HG03432 (cell line): ENCODE results near the gene PPFIA3.
A peak's percentile ranks its signal among the peaks of the same experiment; 100 is the strongest.
"Not testable (repeated sequence)": the region's sequence is repeated elsewhere in the genome, so short reads cannot be mapped to it uniquely, and the experiment has no call there.

Experiments
- ATAC-seq: cut with Tn5 transposase; IDR thresholded peaks from one replicate; pipeline ENCODE4 v1.9.1; 2021; ENCODE audit warnings: mild to moderate bottlenecking, moderate library complexity; ENCODE audit not compliant: unreplicated experiment

Gene PPFIA3

DNA sequence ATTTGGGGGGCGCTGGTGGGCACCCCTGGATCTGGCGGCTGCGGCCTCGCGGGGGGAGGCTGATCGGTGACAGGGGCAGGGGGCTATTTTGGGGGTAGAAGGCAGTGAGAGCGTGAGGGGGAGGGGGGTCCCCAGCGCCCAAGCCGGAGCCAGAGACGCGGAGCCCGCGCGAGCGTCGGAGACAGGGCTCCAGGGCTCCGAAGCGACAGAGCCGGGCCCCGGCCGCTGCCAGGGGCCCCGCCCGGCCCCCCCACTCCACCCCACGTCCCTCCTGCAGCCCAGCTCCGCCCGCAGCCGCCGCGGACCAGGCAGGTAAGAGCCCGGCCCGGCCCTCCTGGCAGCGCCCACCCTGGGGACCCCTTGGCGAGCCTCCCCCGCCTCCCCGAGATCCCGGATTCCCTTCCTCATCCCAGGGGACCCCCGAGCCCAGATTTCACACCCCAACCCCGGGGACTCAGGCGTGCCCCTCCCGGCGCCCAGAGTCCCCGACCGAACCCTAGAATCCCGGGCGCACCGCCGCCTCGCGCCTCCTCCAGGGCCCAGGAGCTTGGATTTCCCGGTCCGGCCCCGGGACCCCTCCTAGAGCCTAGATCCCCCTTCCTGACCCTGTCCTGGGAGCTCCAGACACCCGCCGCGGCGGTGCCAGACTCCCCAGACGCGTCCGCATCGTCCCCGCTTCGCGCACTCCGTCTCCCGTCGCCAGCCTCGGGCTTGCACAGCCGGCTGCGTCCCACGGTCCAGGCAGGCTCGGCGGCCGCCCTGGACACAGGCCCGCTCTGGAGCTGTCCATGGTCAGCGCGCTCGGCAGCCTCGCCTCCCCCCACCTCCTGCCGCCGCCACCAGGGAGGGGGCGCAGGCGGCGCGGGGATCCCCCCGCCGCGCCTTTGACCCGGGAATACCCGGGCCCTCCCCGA is at the start of gene PPFIA3:
TSS of gene PPFIA3 (plus strand) at position 134 of the 914 bp plus-strand sequence. CDS start 8,330 bp downstream, outside the sequence.
- ATAC-seq, result no peak

DNA sequence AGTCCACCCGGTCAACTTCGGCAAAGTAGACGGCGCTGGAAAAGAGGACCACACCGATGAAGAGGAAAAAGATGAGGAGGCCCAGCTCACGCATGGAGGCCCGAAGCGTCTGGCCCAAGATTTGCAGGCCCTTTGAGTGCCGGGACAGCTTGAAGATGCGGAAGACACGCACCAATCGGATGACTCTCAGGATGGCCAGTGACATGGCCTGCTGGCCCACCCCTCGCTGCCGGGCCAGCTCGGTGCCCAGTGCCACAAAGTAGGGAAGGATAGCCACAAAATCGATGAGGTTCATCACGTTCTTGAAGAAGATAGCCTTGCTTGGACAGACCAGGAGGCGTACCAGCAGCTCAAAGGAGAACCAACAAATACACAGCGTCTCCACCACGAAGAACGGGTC is 48.9 kb upstream of the PPFIA3 start:
- no peak for ATAC-seq

DNA sequence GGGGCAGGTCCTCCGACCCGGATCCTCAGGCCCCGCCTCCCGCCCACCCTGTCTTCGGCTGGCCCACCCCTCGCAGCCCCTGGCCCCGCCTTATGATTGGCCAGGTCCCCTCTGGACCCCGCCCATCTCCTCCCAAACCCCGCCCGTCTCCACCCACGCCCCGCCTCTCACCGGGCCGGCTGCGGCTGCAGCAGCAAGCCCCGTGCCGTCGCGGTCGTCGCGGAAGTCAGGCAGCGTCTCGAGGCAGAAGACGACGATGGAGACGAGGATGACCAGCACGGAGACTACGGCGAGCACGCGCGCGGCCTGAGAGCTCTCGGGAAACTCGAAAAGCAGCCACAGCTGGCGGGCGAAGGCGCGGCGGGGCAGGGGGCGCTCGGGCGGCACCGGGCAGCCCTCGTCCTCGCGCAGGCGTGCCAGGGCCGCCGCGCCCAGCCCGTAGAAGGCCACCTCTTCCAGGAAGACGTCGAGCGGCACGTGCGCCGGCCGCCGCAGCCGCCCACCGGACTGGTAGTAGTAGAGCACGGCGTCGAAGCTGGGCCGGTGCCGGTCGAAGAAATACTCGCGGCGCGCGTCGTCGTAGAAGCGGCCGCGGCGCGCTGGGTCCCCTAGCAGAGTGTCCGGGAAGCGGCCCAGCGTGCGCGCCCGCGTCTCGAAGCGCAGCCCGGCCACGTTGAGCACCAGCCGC is 47.3 kb upstream of the PPFIA3 start:
- no peak for ATAC-seq

DNA sequence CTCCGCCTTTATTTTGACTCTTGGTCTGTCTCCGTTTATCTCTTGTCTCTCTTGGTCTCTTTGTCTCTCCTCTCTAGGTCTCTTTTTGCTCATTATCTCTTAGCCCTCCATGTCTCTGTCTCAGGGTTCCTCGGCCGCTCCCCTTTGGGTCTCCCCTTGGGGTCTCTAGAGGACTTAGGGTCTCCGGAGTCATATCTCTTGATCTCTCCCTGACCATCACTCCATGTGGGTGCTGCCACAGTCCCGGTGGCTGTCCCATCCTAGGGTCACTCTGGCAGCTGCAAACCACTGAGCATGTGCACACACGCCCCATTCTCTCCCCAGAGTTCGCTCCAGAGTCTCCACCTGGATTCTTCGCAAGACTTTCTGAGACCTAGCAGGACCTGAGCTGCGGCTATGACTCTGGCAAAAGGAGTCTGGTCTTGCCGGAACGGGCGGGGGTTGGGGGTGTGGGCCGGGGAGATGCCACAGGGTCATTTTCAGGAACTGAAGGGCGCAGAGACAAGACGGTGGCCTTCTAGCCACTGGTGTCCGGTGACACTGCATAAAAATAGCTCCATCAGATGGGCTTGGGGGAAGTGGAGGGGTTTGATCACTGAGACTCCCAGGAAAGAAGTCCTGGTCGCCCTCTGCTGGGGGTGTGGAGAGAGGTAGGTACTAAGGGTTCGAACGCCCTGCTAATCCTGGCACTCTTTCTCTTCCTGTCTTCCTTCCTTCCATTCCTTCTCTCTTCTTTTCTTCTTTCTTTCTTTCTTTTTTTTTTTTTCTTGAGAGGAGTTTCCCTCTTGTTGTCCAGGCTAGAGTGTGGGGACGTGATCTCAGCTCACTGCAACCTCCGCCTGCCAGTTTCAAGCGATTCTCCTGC is 45.6 kb upstream of the PPFIA3 start:
- ATAC-seq, result no peak

DNA sequence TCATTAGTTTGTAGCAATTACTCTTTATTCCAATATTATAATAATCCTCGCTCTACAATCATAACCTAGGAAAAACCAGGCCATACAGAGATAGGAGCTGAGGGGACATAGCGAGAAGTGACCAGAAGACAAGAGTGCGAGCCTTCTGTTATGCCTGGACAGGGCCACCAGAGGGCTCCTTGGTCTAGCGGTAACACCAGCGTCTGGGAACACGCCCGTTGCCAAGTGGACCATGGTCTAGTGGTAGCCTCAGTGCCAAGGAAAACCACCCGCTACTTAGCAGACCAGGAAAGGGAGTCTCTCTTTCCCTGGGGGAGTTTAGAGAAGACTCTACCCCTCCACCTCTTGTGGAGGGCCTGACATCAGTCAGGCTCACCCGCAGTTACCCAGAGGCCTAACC is 44.5 kb upstream of the PPFIA3 start:
- ATAC-seq, result not testable (repeated sequence)

DNA sequence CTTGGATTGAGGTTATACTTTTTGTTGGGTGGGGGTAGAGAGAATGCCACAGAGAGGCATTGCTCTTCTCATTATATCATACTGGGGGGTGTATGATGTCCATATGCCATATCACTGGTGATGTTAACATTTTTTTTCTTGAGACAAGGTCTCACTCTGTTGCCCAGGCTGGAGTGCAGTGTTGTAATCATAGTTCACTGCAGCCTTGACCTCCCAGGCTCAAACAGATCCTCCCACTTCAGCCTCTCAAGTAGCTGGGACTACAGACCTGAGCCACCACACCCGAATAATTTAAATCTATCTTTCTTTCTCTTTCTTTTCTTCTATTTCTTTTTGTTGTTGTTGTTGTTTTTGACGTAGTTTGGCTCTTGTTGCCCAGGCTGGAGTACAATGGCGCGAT is 39.0 kb upstream of the PPFIA3 start:
- no peak for ATAC-seq

DNA sequence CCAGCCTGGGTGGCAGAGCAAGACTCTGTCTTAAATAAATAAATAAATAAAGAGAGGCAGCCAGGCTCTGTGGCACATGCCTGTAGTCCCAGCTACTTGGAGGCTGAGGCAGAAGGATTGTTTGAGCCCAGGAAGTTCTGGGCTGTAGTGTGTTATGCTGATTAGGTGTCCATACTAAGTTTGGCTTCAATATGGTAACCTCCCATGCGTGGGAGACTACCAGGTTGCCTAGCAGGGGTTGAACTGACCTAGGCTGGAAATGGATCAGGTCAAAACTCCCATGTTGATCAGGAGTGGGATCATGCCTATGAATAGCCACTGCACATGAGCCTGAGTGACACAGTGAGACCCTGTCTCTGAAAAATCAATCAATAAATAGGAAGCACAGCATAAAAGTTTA is 38.1 kb upstream of the PPFIA3 start:
- ATAC-seq, result no peak

DNA sequence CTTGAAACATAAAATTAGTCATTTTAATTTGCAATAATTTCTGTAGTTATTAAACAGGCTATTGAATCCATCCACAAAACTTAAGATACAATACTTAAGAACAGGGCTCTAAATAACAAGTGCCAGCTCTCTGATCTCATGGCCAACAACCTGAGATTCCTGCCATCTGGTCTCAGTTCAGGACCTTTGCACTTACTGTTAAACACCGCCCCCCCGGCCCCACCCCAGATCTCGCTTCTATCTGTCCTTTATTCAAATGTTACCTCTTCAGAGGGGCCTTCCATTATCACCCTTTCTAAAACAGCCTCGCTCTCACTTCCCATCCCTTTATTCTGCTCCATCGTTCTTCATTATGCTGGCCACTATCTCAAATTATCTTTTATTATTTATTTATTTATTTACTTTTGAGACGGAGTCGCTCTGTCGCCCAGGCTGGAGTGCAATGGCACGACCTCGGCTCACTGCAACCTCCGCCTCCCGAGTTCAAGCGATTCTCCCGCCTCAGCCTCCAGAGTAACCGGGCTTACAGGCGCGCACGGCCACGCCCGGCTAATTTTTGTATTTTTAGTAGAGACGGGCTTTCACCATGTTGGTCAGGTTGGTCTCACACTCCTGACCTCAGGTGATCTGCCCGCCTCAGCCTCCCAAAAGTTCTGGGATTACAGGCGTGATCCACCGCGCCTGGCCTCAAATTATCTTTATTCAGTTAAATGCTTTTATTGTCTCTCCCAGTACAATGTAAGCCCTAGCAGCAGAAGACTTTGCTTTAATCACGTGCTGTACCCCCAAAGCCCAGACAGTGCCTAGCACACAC is 34.9 kb upstream of the PPFIA3 start:
- no peak for ATAC-seq

DNA sequence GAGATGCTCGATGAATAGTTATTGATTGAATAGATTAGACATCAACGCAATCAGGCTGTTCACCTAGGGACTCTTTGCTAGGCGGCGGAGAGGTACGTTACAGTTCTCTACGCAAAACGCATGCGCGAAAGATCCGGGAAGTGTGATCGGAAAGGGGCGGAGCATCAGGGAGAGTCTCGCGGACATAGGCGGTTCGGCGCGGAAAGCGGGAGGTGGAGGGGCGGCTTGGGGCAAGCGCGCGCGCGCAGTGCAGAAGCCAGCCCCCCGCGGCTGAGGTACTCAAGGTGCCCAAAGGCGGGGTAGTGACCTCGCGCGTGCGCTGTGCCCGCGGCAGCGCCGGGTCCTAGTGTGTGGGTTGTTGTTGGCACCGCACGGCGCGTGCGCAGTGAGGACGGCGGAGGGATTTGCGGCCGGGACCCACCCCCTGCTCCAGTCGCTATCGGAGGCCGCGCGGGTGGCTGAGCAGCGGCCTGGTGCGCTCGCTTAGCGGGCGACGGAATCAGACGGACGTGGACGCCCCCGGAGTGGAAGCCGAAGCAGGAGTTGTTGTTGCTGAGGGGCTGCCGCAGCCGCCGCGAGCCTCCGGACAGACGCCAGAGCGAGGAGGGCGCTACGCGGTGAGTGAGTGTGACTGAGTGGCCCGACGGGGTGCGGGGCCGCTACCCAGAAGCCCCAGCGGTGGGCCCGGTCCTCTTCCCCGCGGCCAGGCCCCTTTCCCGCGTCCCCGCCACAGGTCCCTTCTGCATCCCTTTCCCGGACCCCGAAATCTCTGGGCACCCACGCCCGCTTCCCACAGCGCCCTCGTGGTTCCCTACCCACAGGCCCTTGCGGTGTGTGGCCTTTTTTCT is 34.1 kb upstream of the PPFIA3 start, which contains the start of gene SNRNP70:
TSS of gene SNRNP70 (plus strand) at position 432 of the 848 bp plus-strand sequence. CDS start 964 bp downstream, outside the sequence.
- peak; percentile 85 for ATAC-seq

DNA sequence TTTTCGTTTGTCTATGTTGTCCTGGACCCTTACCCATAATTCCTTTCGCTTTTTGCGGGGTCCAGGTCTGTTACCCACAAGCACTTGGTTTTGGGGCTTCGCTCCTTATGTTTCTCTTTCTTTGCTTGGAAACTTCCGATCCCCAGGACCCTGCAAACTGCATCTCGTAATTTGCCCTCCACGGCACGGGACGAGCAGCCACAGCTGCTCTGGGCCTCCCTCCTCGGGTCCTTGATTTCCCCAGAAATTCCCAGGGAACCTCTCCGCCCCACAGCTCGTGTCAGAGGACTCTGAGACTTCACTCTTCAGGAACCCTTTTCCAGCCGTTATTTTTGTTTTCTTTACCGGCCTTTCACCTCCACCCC is 33.5 kb upstream of the PPFIA3 start:
- no peak for ATAC-seq

DNA sequence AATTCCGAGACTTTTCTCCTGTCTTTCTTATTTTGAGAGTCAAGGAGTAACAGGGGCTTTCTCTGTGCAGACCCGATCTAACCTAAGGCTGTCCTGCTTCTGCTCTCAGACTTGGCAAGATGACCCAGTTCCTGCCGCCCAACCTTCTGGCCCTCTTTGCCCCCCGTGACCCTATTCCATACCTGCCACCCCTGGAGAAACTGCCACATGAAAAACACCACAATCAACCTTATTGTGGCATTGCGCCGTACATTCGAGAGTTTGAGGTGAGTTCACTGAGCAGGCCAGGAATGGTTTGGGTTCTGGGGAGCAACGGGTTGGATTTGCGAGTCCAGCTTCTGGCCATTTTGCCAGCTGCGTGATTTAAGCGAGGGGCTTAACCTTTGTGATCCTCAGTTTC is 33.0 kb upstream of the PPFIA3 start:
- ATAC-seq, result no peak

DNA sequence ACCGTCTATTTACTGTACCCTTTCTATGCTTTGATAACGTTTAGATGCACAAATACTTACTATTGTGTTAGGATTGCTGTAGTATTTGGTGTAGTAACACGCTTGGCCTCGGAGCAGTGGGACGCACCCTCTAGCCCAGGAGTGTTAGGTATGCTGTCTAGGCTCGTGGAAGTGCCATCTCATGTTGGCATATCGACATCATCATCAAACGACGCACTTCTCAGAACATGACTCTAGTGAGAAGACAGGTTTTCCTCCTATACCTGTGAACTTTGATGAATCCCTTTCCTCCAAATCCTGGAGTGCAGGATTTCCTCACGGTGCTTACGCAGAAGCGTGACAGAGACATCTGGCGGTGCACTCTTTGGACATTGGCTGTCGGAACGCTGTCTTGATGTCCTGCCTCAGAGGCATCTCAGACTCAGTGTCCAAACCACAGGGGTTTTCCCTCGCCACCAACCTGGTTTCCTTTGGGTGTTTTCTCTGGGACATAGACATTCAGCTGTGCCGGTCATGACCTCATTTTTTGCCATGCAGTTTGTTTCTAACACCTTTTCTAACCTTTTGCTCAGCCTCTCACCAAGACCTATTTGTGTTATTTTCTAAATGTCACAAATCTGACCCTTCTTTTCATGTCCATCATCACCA is 27.8 kb upstream of the PPFIA3 start:
- no peak for ATAC-seq

DNA sequence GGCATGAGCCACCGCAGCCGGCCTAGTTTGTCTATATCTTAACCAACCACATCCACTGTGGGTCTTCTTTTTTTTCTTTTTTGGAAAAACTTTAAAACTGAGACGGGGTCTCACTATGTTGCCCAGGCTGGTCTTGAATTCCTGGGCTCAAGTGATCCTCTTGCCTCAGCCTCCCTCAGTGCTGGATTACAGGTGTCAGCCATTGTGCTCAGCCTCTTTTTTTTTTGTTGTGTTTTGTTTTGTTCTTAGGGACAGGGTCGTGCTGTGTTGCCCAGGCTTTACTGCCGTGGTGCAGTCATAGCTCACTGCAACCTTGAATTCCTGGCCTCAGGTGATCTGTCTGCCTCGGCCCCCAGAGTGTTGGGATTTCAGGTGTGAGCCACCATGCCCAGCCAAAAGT is 26.7 kb upstream of the PPFIA3 start:
- ATAC-seq, result no peak

DNA sequence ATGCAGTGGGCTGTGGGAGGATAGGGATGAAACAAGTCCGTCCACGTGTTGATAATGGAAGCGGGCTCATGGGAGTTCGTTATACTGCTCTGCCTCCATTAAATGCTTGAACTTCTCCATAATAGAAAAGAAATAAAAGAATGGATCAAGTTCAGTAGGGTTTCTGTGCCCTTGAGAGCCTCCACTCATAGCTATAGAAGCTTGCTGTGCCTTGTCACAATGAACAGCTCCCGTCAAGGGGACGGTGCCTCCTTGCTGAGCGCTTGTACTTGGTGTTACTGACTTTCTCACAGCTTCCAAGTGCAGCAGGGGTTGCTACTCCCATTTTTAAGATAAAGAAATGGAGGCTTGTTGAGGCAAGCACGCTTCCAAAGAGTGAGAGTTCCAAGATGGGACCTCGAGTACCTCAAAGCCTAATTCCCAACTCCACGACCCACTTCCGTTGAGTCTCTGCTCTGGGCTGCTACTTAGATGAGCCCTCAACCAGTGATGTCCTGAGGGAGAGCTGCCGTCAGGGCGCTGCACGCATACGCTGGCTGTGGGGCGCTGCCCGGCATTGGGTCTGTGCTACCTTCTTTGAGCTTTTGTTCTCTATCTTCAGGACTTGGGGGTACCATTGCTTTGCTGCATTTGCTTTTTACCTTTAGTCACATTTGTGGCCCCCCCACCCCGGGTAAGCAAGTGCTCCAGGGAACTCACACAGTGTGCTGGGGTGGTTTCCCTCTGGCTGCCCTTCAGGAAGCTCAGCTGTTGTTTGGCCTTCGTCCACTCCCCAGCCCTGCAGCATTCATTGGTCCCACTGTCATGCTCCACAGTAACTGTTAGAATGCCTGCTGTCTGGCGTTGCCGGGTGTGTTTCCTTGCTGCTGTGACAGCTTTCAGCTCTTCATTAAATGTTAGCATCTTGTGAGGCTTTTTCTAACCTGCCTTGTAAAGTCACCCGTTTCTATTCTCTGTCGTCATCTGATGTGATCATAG is 24.6 kb upstream of the PPFIA3 start:
- ATAC-seq, result no peak

DNA sequence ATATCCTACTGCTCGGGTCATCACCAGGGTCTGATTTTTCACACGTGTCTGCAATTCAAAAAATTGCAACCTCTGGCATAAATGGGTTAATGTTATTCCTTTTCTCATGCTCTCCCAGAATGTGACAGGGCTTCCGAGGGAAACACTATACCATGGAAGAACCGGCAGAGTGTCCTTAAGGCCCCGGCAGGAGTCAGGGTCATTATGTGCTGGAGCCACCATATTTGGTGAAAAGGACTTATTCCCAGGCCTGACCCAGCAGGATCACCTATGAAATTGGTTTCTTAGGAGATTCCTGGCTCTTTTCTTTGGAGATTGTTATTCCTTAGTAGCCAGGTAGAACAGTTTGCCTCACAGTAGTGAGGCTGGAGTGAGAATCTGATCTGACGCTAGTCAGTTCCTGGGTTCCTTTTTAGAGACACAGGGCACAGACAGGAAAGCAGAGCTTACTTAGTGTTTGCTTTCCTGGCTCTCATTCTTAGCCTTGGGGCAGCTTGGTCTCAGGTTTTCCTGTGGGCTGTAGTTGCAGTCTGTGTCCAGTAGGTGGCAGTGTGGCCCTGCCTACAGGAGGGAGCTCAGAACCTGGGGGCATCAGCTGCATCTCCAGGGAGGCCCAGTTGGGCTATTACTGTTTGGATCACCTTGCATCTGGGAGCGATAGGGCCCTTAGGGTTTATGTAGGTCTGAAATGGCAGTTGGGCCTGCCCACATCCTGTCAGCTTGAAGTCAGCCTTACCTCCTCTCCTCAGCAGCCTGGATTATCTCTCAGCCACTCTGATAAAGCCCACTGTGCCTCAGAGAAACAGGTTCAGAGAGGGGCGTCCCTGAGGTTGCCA is 21.7 kb upstream of the PPFIA3 start:
- no peak for ATAC-seq

DNA sequence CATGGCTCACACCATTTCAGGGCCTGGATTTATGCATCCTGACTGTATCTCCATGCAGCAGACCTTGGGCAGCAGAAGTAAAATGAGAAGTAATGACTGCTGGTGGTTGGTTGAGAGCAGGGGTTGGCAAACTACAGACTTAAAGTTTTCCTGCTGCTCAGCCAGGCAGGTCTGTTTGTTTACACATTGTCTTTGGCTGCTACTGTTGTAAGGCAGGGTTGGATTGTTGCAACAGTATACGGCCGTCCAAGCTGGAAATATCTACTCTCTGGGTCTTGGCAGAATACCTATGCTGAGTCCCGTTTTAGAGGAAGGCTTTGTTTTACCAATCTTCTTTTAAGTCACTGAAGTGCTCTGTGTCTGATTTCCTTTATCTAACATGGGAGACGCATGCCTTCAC is 20.5 kb upstream of the PPFIA3 start:
- ATAC-seq, result no peak

DNA sequence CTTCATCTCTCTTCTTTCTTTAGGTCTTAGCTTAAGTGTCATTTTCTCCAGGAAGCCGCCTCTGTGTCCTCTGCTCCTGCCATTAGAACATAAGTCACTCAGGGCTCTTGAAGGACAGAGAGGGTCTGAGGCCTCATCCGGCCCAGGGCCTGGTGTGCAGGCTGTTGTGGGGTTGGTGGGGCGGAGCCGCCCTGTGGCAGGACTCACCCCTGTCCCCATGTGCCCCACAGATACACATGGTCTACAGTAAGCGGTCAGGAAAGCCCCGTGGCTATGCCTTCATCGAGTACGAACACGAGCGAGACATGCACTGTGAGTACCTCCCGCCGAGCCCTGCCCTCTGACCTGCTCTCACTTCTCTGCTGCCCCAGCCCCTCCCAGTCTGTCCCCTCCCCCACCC is 18.2 kb upstream of the PPFIA3 start:
- no peak for ATAC-seq
